K562 (cell line): ENCODE results near the gene RGS19. TPM values are rescaled to one million over a fixed set of nuclear protein-coding genes. Genes with fewer than 3 reads are reported as not detected.

Source experiments
- BRD9 ChIP-seq: fragments of 450-650 bp; IDR thresholded peaks from 2 replicates; pipeline ENCODE4 v1.6.1; 2018; ENCODE audit warnings: low read depth; ENCODE audit not compliant: partially characterized antibody
- CBFA2T3 ChIP-seq: fragments of 450-650 bp; IDR thresholded peaks from 2 replicates; pipeline ENCODE4 v1.6.1; 2017
- E2F4 ChIP-seq: sonication (generic); formaldehyde crosslinking; IDR thresholded peaks from 2 replicates; pipeline ENCODE4 v1.8.0; 2022; ENCODE audit warnings: mild to moderate bottlenecking, low read depth, missing genetic modification reagents
- KDM2B ChIP-seq: fragments of 250-450 bp; sonication (Bioruptor Pico); IDR thresholded peaks from 2 replicates; pipeline ENCODE4 v1.8.0; 2021; ENCODE audit warnings: mild to moderate bottlenecking, moderate library complexity
- RAD21 ChIP-seq, 2 experiments: fragments of 250-450 bp in 1 of 2; fragments of 450-650 bp in 1 of 2; sonication (Bioruptor Pico) in 1 of 2; formaldehyde crosslinking in 1 of 2; IDR thresholded peaks in 1 of 2; conservative IDR thresholded peaks in 1 of 2; 2 replicates each; pipeline versions ENCODE4 v1.4.0 to v1.8.0; 2020 to 2022; ENCODE audit warnings: mild to moderate bottlenecking in 2 of 2, moderate library complexity in 1 of 2
- REST ChIP-seq, 2 experiments: fragments of 450-650 bp; formaldehyde crosslinking in 1 of 2; IDR thresholded peaks; 2 replicates each; pipeline versions ENCODE4 v1.4.0 to v1.6.1; 2014 to 2020; ENCODE audit warnings: mild to moderate bottlenecking in 2 of 2, borderline replicate concordance in 1 of 2, low read depth in 1 of 2
- SRSF3 ChIP-seq: fragments of 200-400 bp; formaldehyde crosslinking; IDR thresholded peaks from 2 replicates; pipeline ENCODE4 v1.6.1; 2016; ENCODE audit warnings: mild to moderate bottlenecking, low read length, moderate library complexity; ENCODE audit not compliant: insufficient read depth
- TAF7 ChIP-seq: fragments of 450-650 bp; IDR thresholded peaks from 2 replicates; pipeline ENCODE4 v1.6.1; 2016; ENCODE audit warnings: missing genetic modification characterization, missing compliant biosample characterization
- ZNF140 ChIP-seq: fragments of 250-450 bp; sonication (Bioruptor Pico); IDR thresholded peaks from 2 replicates; pipeline ENCODE4 v1.8.0; 2021; ENCODE audit warnings: moderate library complexity, mild to moderate bottlenecking, inconsistent platforms
- polyA plus RNA-seq, 8 experiments: library from polyadenylated mRNA; depleted of rRNA in 4 of 8; stranded (reverse) in 5 of 8; unstranded in 3 of 8; fragments of >200 nt; fragmentation: Nextera tagmentation in 2 of 8; fragmentation: Illumina TruSeq in 1 of 8; extraction: Ambion mirVana in 2 of 8; extraction: Trizol in 1 of 8; gene quantifications; 2 replicates each; pipeline versions ENCODE4 v1.2.1 to v1.2.3, GENCODE V29; 2011 to 2014; ENCODE audit warnings: inconsistent platforms in 1 of 8, missing spikeins in 1 of 8
- total RNA-seq, 7 experiments: library from RNA; depleted of rRNA in 6 of 7; stranded (reverse); fragments of >200 nt in 6 of 7; fragmentation: Illumina TruSeq in 2 of 7; extraction: Trizol in 2 of 7; gene quantifications; 2 replicates each; pipeline versions ENCODE4 v1.2.1 to v1.2.3, GENCODE V29; 2011 to 2021; ENCODE audit warnings: low replicate concordance in 1 of 7
- TF ChIP-seq, protein P1 (sequence below): fragments of 450-650 bp; IDR thresholded peaks from 2 replicates; pipeline ENCODE4 v1.6.1; 2017; ENCODE audit warnings: antibody characterized with exemption, mild to moderate bottlenecking
- TF ChIP-seq, protein P2 (sequence below): fragments of 200-800 bp; sonication (Bioruptor generic); IDR thresholded peaks from 2 replicates; pipeline ENCODE4 v1.6.1; 2017; ENCODE audit warnings: missing genetic modification characterization, missing compliant biosample characterization

RGS19 gene
- total and polyA plus RNA-seq, 9 of the 15 experiments (the other 6 are each of a cell fraction or from before 2014, with no cell fraction given) = 0.41 to 23.7 (median 14.6) TPM

GRCh38 chr20:64042054-64042781, 37.1 kb downstream of the RGS19 start (continued):
- TF ChIP-seq BRD9 = peak; percentile 38
- no peak for TF ChIP-seq ZNF140 (CRISPR knock-in tag)
- TF ChIP-seq, protein P1, sequence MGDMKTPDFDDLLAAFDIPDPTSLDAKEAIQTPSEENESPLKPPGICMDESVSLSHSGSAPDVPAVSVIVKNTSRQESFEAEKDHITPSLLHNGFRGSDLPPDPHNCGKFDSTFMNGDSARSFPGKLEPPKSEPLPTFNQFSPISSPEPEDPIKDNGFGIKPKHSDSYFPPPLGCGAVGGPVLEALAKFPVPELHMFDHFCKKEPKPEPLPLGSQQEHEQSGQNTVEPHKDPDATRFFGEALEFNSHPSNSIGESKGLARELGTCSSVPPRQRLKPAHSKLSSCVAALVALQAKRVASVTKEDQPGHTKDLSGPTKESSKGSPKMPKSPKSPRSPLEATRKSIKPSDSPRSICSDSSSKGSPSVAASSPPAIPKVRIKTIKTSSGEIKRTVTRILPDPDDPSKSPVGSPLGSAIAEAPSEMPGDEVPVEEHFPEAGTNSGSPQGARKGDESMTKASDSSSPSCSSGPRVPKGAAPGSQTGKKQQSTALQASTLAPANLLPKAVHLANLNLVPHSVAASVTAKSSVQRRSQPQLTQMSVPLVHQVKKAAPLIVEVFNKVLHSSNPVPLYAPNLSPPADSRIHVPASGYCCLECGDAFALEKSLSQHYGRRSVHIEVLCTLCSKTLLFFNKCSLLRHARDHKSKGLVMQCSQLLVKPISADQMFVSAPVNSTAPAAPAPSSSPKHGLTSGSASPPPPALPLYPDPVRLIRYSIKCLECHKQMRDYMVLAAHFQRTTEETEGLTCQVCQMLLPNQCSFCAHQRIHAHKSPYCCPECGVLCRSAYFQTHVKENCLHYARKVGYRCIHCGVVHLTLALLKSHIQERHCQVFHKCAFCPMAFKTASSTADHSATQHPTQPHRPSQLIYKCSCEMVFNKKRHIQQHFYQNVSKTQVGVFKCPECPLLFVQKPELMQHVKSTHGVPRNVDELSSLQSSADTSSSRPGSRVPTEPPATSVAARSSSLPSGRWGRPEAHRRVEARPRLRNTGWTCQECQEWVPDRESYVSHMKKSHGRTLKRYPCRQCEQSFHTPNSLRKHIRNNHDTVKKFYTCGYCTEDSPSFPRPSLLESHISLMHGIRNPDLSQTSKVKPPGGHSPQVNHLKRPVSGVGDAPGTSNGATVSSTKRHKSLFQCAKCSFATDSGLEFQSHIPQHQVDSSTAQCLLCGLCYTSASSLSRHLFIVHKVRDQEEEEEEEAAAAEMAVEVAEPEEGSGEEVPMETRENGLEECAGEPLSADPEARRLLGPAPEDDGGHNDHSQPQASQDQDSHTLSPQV = peak; percentile 65
- no peak for TF ChIP-seq RAD21 (CRISPR knock-in tag; conservative IDR thresholded peaks at IDR 0.05 in 1 of 2, IDR thresholded peaks at IDR 0.05 in 1 of 2)
- 0 out of 2 replicates have a peak, but pooled peaks have one; percentile 7 for TF ChIP-seq REST (IDR thresholded peaks at IDR 0.05; ENCODE audit: borderline replicate concordance)
- TF ChIP-seq REST (CRISPR knock-in tag; IDR thresholded peaks at IDR 0.05; ENCODE audit: low read depth) = no peak
- 0 out of 2 replicates have a peak, but pooled peaks have one; percentile 65 for TF ChIP-seq KDM2B
- TF ChIP-seq, protein P2, sequence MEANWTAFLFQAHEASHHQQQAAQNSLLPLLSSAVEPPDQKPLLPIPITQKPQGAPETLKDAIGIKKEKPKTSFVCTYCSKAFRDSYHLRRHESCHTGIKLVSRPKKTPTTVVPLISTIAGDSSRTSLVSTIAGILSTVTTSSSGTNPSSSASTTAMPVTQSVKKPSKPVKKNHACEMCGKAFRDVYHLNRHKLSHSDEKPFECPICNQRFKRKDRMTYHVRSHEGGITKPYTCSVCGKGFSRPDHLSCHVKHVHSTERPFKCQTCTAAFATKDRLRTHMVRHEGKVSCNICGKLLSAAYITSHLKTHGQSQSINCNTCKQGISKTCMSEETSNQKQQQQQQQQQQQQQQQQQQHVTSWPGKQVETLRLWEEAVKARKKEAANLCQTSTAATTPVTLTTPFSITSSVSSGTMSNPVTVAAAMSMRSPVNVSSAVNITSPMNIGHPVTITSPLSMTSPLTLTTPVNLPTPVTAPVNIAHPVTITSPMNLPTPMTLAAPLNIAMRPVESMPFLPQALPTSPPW (CRISPR knock-in tag) = peak; percentile 45
- no peak for TF ChIP-seq E2F4
- peak; percentile 51; the same call in 1 of the 2 replicates for TF ChIP-seq SRSF3
- TF ChIP-seq CBFA2T3 = peak; percentile 76
- no peak for TF ChIP-seq TAF7 (tag)
